ENCODE measurements around the gene RIMBP2.

The RIMBP2 gene

GRCh38 chr12:130456375-130457199, 259.5 kb downstream of the RIMBP2 start:
- no peak for DNase-seq (ENCODE audit: extremely low read depth, low read depth)
- TF ChIP-seq CTCF (IDR thresholded peaks at IDR 0.05; ENCODE audit: low read depth, low read length) = no peak

GRCh38 chr12:130455161-130455560, 260.9 kb downstream of the RIMBP2 start:
- DNase-seq (ENCODE audit: extremely low read depth, low read depth) = no peak
- TF ChIP-seq CTCF (IDR thresholded peaks at IDR 0.05; ENCODE audit: low read depth, low read length) = no peak

- TF ChIP-seq CTCF (IDR thresholded peaks at IDR 0.05; ENCODE audit: low read depth, low read length) = no peak
Observed at GRCh38 chr12:130454296-130454695, 261.8 kb downstream of the RIMBP2 start.

GRCh38 chr12:130452546-130452945, 263.6 kb downstream of the RIMBP2 start:
- DNase-seq (ENCODE audit: extremely low read depth, low read depth) = no peak
- TF ChIP-seq CTCF (IDR thresholded peaks at IDR 0.05; ENCODE audit: low read depth, low read length) = no peak

More at GRCh38 chr12:130454296-130454695, 261.8 kb downstream of the RIMBP2 start:
- DNase-seq (ENCODE audit: extremely low read depth, low read depth) = no peak

GRCh38 chr12:130451001-130451930, 264.8 kb downstream of the RIMBP2 start:
- TF ChIP-seq CTCF (IDR thresholded peaks at IDR 0.05; ENCODE audit: low read depth, low read length) = no peak
- no peak for DNase-seq (ENCODE audit: extremely low read depth, low read depth)

- TF ChIP-seq CTCF (IDR thresholded peaks at IDR 0.05; ENCODE audit: low read depth, low read length) = no peak
- no peak for DNase-seq (ENCODE audit: extremely low read depth, low read depth)
Observed at GRCh38 chr12:130449291-130449690, 266.8 kb downstream of the RIMBP2 start.
